HEK293 (cell line): ENCODE data around the gene MBD3L1.

Experiments used
- CTCF ChIA-PET: fragments of 350-600 bp; formaldehyde crosslinking; extraction: SDS; loops from one replicate; lab custom pipeline; 2021; ENCODE audit warnings: antibody characterized with exemption; lab: Yijun Ruan, JAX
- POLR2A ChIA-PET: fragments of 300-600 bp; formaldehyde crosslinking; extraction: SDS; loops from one replicate; lab custom pipeline; 2020; ENCODE audit warnings: antibody characterized with exemption, inconsistent platforms; lab: Yijun Ruan, JAX
- H3K27ac ChIP-seq: fragments of 200-500 bp; sonication (Bioruptor generic); 2 replicates; pipeline ENCODE4 v1.5.1; 2014; ENCODE audit warnings: low read depth, low read length, control low read depth, inconsistent platforms; ENCODE audit errors: extremely low read depth
- H3K36me3 ChIP-seq, 2 experiments: fragments of 200-500 bp in 1 of 2; sonication (Bioruptor generic) in 1 of 2; 1 replicate in 1 of 2; 2 replicates in 1 of 2; pipeline ENCODE4 v1.5.1; 2014 to 2017; ENCODE audit warnings: inconsistent platforms in 2 of 2, low read length in 2 of 2; ENCODE audit not compliant: control insufficient read depth in 2 of 2, insufficient read depth in 1 of 2
- H3K4me1 ChIP-seq: fragments of 200-500 bp; sonication (Bioruptor generic); 2 replicates; pipeline ENCODE4 v1.5.1; 2014; ENCODE audit warnings: mild to moderate bottlenecking, low read length, inconsistent platforms; ENCODE audit not compliant: control insufficient read depth, insufficient read depth
- H3K4me3 ChIP-seq: 2 replicates; pipeline ENCODE4 v1.5.1; 2011; ENCODE audit warnings: low read depth, mild to moderate bottlenecking, control low read depth, low read length, moderate library complexity
- H3K9me3 ChIP-seq: fragments of 200-500 bp; sonication (Bioruptor generic); 2 replicates; pipeline ENCODE4 v1.5.1; 2014; ENCODE audit warnings: low read depth, low read length, inconsistent platforms; ENCODE audit not compliant: control insufficient read depth, insufficient read depth
- OVOL3 ChIP-seq: fragments of 450-650 bp; formaldehyde crosslinking; IDR thresholded peaks from 2 replicates; pipeline ENCODE4 v1.5.1; 2016; ENCODE audit warnings: missing biosample characterization, missing genetic modification characterization
- REPIN1 ChIP-seq: fragments of 450-650 bp; formaldehyde crosslinking; IDR thresholded peaks from 2 replicates; pipeline ENCODE4 v1.5.1; 2017; ENCODE audit warnings: missing biosample characterization, missing genetic modification characterization, low read depth
- SALL2 ChIP-seq: fragments of 450-650 bp; formaldehyde crosslinking; IDR thresholded peaks from 2 replicates; pipeline ENCODE4 v1.5.0; 2017; ENCODE audit warnings: missing biosample characterization, mild to moderate bottlenecking, missing genetic modification characterization, borderline replicate concordance
- SP3 ChIP-seq: fragments of 450-650 bp; formaldehyde crosslinking; IDR thresholded peaks from 2 replicates; pipeline ENCODE4 v1.5.1; 2016; ENCODE audit warnings: missing biosample characterization, missing genetic modification characterization
- ZBTB17 ChIP-seq: fragments of 450-650 bp; formaldehyde crosslinking; IDR thresholded peaks from 2 replicates; pipeline ENCODE4 v1.5.1; 2016; ENCODE audit warnings: missing biosample characterization, missing genetic modification characterization
- ZNF112 ChIP-seq: fragments of 450-650 bp; formaldehyde crosslinking; IDR thresholded peaks from 2 replicates; pipeline ENCODE4 v1.5.0; 2017; ENCODE audit warnings: missing biosample characterization, missing genetic modification characterization
- ZNF148 ChIP-seq: fragments of 450-650 bp; formaldehyde crosslinking; IDR thresholded peaks from 2 replicates; pipeline ENCODE4 v1.5.0; 2017; ENCODE audit warnings: missing biosample characterization, missing genetic modification characterization, borderline replicate concordance
- ZNF248 ChIP-seq: fragments of 450-650 bp; formaldehyde crosslinking; IDR thresholded peaks from 2 replicates; pipeline ENCODE4 v1.5.1; 2017; ENCODE audit warnings: missing biosample characterization, missing genetic modification characterization
- ZNF266 ChIP-seq: fragments of 450-650 bp; formaldehyde crosslinking; IDR thresholded peaks from 2 replicates; pipeline ENCODE4 v1.5.1; 2016; ENCODE audit warnings: missing biosample characterization, missing genetic modification characterization, low read depth
- ZNF366 ChIP-seq: fragments of 450-650 bp; formaldehyde crosslinking; conservative IDR thresholded peaks from 2 replicates; pipeline ENCODE4 v1.5.1; 2016; ENCODE audit warnings: missing biosample characterization, missing genetic modification characterization
- ZNF501 ChIP-seq: fragments of 450-650 bp; formaldehyde crosslinking; IDR thresholded peaks from 2 replicates; pipeline ENCODE4 v1.5.1; 2016; ENCODE audit warnings: missing biosample characterization, missing genetic modification characterization
- ZNF513 ChIP-seq: fragments of 450-650 bp; IDR thresholded peaks from 2 replicates; pipeline ENCODE4 v1.5.1; 2018; ENCODE audit warnings: missing biosample characterization, missing genetic modification characterization
- ZNF791 ChIP-seq: fragments of 450-650 bp; formaldehyde crosslinking; IDR thresholded peaks from 2 replicates; pipeline ENCODE4 v1.5.1; 2016; ENCODE audit warnings: missing biosample characterization, missing genetic modification characterization

The MBD3L1 gene

GRCh38 chr19:8877854-8878705 lies 45.9 kb downstream of the MBD3L1 start:
- no peaks in the 10 kb centered on the region for H3K36me3 ChIP-seq
- H3K27ac ChIP-seq, result no peak overlapping the region
- H3K4me3 ChIP-seq, result no peak overlapping the region
- TF ChIP-seq SALL2 (no peak), ZNF266 (tag by site-specific recombination) (no peak), REPIN1 (no peak), SP3 (tag by site-specific recombination) (no peak), ZBTB17 (tag by site-specific recombination) (peak; percentile 47; the same call in 1 of the 2 replicates), ZNF366 (tag by site-specific recombination) (peak; percentile 97), OVOL3 (no peak), ZNF148 (tag by site-specific recombination) (no peak), ZNF248 (0 out of 2 replicates have a peak, but pooled peaks have one; percentile 8)
- H3K4me1 ChIP-seq, result no peaks in the 10 kb centered on the region
- ChIA-PET POLR2A (no interaction called here), CTCF (no interaction called here)
- H3K9me3 ChIP-seq, result no peaks in the 10 kb centered on the region

GRCh38 chr19:8880868-8881488 lies 48.8 kb downstream of the MBD3L1 start:
- Histone ChIP-seq H3K9me3 (no peaks in the 10 kb centered on the region), H3K36me3 (no peaks in the 10 kb centered on the region), H3K4me1 (no peaks in the 10 kb centered on the region), H3K4me3 (no peak overlapping the region), H3K27ac (no peak overlapping the region)
- POLR2A ChIA-PET, result no interaction called here
- CTCF ChIA-PET, result no interaction called here
- TF ChIP-seq ZNF501 (tag by site-specific recombination) (no peak), ZNF112 (no peak), ZBTB17 (tag by site-specific recombination) (peak; percentile 88)

GRCh38 chr19:8881512-8881911 lies 49.3 kb downstream of the MBD3L1 start:
- no peaks in the 10 kb centered on the region for H3K9me3 ChIP-seq
- CTCF ChIA-PET, result no interaction called here

More at GRCh38 chr19:8881512-8881911, 49.3 kb downstream of the MBD3L1 start:
- no peaks in the 10 kb centered on the region for H3K36me3 ChIP-seq
- no peak for TF ChIP-seq ZNF791 (tag by site-specific recombination)
- TF ChIP-seq ZNF513 (tag by site-specific recombination), result peak; percentile 63
- TF ChIP-seq, all 188 proteins: peak for 1
- no peak overlapping the region for H3K27ac ChIP-seq
- POLR2A ChIA-PET, result no interaction called here
- no peaks in the 10 kb centered on the region for H3K4me1 ChIP-seq
- no peak overlapping the region for H3K4me3 ChIP-seq
